ENCODE results near the gene PIK3R6. TPM values are rescaled to one million over a fixed set of nuclear protein-coding genes. Genes with fewer than 3 reads are reported as not detected.

The PIK3R6 gene
- total and polyA plus RNA-seq, 2 experiments from 2014 or later, result 0.11 to 0.24 TPM

DNA sequence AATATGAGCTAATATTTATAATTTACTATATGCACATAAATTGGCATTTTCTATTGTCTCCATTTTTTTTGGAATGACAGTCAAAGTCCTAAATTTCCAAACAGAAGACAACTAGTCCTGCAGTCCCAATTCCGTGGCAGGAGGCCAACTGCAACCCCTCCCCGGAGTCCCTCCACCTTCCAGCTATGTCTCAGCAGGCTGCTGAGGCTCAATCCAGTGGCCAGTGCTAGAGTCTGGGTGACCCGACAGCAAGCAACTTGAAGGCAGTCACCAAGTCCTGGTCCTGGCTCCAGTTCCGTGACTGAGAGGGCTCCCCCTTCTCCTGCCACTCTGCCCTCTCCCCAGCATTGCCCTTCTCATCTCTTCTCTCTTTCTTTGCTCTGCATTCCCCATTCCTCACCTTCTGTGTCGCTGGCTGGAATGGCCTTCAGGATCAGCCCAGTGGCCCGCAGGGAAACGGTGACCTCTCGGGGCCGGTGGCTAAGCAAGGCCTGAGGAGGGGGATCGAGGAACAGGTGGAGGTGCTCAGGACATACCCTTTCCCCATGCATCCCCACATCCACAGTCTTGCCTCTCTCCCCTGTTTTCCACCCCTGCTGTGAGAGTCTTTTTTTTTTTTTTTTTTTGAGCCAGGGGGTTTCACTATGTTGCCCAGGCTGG, 45.9 kb downstream of the PIK3R6 start:
- Histone ChIP-seq H3K4me2 (no peak overlapping the region), H3K4me1 (ENCODE audit: insufficient read depth) (no peaks in the 10 kb centered on the region), H3K36me3 (ENCODE audit: insufficient read depth) (no peaks in the 10 kb centered on the region), H2AFZ (no peak overlapping the region), H3F3A (replicated peaks; ENCODE audit: low read depth) (no peaks in the 10 kb centered on the region), H3K27ac (ENCODE audit: low read depth) (no peak overlapping the region), H3K79me2 (replicated peaks; ENCODE audit: insufficient read depth) (no peaks in the 10 kb centered on the region), H4K20me1 (replicated peaks; ENCODE audit: insufficient read depth) (no peaks in the 10 kb centered on the region), H3K4me3 (no peak overlapping the region), H3K27me3 (ENCODE audit: insufficient read depth) (no peaks in the 10 kb centered on the region), H3K9me2 (ENCODE audit: insufficient read depth) (no peaks in the 10 kb centered on the region)
- H3K4me1 Mint-ChIP-seq, result no peaks in the 10 kb centered on the region; the same call in 2 of the 3 replicates
- TF ChIP-seq ZNF114 (CRISPR knock-in tag; IDR thresholded peaks at IDR 0.05) (no peak), POLR2AphosphoS5 (IDR thresholded peaks at IDR 0.05; ENCODE audit: low read depth) (no peak), EZH2 (IDR thresholded peaks at IDR 0.05; ENCODE audit: low read depth, unreplicated experiment) (no peak), ZNF331 (CRISPR knock-in tag; IDR thresholded peaks at IDR 0.05; ENCODE audit: low read depth) (no peak), NANOG (IDR thresholded peaks at IDR 0.05; ENCODE audit: borderline replicate concordance) (no peak), STAT1 (IDR thresholded peaks at IDR 0.05; ENCODE audit: unreplicated experiment) (no peak)
- TF ChIP-seq, protein P1, sequence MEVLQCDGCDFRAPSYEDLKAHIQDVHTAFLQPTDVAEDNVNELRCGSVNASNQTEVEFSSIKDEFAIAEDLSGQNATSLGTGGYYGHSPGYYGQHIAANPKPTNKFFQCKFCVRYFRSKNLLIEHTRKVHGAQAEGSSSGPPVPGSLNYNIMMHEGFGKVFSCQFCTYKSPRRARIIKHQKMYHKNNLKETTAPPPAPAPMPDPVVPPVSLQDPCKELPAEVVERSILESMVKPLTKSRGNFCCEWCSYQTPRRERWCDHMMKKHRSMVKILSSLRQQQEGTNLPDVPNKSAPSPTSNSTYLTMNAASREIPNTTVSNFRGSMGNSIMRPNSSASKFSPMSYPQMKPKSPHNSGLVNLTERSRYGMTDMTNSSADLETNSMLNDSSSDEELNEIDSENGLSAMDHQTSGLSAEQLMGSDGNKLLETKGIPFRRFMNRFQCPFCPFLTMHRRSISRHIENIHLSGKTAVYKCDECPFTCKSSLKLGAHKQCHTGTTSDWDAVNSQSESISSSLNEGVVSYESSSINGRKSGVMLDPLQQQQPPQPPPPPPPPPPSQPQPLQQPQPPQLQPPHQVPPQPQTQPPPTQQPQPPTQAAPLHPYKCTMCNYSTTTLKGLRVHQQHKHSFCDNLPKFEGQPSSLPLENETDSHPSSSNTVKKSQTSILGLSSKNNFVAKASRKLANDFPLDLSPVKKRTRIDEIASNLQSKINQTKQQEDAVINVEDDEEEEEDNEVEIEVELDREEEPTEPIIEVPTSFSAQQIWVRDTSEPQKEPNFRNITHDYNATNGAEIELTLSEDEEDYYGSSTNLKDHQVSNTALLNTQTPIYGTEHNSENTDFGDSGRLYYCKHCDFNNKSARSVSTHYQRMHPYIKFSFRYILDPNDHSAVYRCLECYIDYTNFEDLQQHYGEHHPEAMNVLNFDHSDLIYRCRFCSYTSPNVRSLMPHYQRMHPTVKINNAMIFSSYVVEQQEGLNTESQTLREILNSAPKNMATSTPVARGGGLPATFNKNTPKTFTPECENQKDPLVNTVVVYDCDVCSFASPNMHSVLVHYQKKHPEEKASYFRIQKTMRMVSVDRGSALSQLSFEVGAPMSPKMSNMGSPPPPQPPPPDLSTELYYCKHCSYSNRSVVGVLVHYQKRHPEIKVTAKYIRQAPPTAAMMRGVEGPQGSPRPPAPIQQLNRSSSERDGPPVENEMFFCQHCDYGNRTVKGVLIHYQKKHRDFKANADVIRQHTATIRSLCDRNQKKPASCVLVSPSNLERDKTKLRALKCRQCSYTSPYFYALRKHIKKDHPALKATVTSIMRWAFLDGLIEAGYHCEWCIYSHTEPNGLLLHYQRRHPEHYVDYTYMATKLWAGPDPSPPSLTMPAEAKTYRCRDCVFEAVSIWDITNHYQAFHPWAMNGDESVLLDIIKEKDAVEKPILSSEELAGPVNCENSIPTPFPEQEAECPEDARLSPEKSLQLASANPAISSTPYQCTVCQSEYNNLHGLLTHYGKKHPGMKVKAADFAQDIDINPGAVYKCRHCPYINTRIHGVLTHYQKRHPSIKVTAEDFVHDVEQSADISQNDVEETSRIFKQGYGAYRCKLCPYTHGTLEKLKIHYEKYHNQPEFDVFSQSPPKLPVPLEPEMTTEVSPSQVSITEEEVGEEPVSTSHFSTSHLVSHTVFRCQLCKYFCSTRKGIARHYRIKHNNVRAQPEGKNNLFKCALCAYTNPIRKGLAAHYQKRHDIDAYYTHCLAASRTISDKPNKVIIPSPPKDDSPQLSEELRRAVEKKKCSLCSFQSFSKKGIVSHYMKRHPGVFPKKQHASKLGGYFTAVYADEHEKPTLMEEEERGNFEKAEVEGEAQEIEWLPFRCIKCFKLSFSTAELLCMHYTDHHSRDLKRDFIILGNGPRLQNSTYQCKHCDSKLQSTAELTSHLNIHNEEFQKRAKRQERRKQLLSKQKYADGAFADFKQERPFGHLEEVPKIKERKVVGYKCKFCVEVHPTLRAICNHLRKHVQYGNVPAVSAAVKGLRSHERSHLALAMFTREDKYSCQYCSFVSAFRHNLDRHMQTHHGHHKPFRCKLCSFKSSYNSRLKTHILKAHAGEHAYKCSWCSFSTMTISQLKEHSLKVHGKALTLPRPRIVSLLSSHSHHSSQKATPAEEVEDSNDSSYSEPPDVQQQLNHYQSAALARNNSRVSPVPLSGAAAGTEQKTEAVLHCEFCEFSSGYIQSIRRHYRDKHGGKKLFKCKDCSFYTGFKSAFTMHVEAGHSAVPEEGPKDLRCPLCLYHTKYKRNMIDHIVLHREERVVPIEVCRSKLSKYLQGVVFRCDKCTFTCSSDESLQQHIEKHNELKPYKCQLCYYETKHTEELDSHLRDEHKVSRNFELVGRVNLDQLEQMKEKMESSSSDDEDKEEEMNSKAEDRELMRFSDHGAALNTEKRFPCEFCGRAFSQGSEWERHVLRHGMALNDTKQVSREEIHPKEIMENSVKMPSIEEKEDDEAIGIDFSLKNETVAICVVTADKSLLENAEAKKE (CRISPR knock-in tag; IDR thresholded peaks at IDR 0.05), result no peak
- TF ChIP-seq, protein P2, sequence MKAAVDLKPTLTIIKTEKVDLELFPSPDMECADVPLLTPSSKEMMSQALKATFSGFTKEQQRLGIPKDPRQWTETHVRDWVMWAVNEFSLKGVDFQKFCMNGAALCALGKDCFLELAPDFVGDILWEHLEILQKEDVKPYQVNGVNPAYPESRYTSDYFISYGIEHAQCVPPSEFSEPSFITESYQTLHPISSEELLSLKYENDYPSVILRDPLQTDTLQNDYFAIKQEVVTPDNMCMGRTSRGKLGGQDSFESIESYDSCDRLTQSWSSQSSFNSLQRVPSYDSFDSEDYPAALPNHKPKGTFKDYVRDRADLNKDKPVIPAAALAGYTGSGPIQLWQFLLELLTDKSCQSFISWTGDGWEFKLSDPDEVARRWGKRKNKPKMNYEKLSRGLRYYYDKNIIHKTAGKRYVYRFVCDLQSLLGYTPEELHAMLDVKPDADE (IDR thresholded peaks at IDR 0.05), result no peak
- TF ChIP-seq, protein P3, sequence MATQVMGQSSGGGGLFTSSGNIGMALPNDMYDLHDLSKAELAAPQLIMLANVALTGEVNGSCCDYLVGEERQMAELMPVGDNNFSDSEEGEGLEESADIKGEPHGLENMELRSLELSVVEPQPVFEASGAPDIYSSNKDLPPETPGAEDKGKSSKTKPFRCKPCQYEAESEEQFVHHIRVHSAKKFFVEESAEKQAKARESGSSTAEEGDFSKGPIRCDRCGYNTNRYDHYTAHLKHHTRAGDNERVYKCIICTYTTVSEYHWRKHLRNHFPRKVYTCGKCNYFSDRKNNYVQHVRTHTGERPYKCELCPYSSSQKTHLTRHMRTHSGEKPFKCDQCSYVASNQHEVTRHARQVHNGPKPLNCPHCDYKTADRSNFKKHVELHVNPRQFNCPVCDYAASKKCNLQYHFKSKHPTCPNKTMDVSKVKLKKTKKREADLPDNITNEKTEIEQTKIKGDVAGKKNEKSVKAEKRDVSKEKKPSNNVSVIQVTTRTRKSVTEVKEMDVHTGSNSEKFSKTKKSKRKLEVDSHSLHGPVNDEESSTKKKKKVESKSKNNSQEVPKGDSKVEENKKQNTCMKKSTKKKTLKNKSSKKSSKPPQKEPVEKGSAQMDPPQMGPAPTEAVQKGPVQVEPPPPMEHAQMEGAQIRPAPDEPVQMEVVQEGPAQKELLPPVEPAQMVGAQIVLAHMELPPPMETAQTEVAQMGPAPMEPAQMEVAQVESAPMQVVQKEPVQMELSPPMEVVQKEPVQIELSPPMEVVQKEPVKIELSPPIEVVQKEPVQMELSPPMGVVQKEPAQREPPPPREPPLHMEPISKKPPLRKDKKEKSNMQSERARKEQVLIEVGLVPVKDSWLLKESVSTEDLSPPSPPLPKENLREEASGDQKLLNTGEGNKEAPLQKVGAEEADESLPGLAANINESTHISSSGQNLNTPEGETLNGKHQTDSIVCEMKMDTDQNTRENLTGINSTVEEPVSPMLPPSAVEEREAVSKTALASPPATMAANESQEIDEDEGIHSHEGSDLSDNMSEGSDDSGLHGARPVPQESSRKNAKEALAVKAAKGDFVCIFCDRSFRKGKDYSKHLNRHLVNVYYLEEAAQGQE (IDR thresholded peaks at IDR 0.05; ENCODE audit: unreplicated experiment), result no peak
- no peaks in the 10 kb centered on the region for H3K36me3 Mint-ChIP-seq (ENCODE audit: low read depth)
- H3K27me3 Mint-ChIP-seq (ENCODE audit: insufficient read depth, low read depth, poor library complexity), result peaks cover 9% of the 10 kb centered on the region
- DNase-seq (ENCODE audit: low spot score), result no peak
- no peak for ATAC-seq
- H3K9me3 Mint-ChIP-seq, result peaks cover 7% of the 10 kb centered on the region; the same call in 1 of the 3 replicates
- H3K27ac Mint-ChIP-seq, result no peak overlapping the region
- H3K4me3 Mint-ChIP-seq, result no peak overlapping the region
